Measurements from ENCODE around the gene TINAGL1.

The TINAGL1 gene

GRCh38 chr1:31588751-31589515 lies 12.6 kb downstream of the TINAGL1 start:
- no peak overlapping the region for H3K4me3 ChIP-seq (ENCODE audit: low read depth, low read length)
- DNase-seq (ENCODE audit: low read depth) = no peak
- no peak for TF ChIP-seq CTCF (IDR thresholded peaks at IDR 0.05; ENCODE audit: control insufficient read depth, extremely low read depth, insufficient read depth)

- no peak for DNase-seq (ENCODE audit: low read depth)
- no peak overlapping the region for H3K4me3 ChIP-seq (ENCODE audit: low read depth, low read length)
- no peak for TF ChIP-seq CTCF (IDR thresholded peaks at IDR 0.05; ENCODE audit: control insufficient read depth, extremely low read depth, insufficient read depth)
Observed at GRCh38 chr1:31591425-31592093, 15.2 kb downstream of the TINAGL1 start.

- TF ChIP-seq CTCF (IDR thresholded peaks at IDR 0.05; ENCODE audit: control insufficient read depth, extremely low read depth, insufficient read depth) = no peak
- DNase-seq (ENCODE audit: low read depth) = no peak
- H3K4me3 ChIP-seq (ENCODE audit: low read depth, low read length) = no peak overlapping the region
Observed at GRCh38 chr1:31592132-31592531, 15.8 kb downstream of the TINAGL1 start.

GRCh38 chr1:31593136-31593665 lies 16.9 kb downstream of the TINAGL1 start:
- DNase-seq (ENCODE audit: low read depth) = no peak
- TF ChIP-seq CTCF (IDR thresholded peaks at IDR 0.05; ENCODE audit: control insufficient read depth, extremely low read depth, insufficient read depth) = no peak
- no peak overlapping the region for H3K4me3 ChIP-seq (ENCODE audit: low read depth, low read length)

- TF ChIP-seq CTCF (IDR thresholded peaks at IDR 0.05; ENCODE audit: control insufficient read depth, extremely low read depth, insufficient read depth) = peak; percentile 96
- H3K4me3 ChIP-seq (ENCODE audit: low read depth, low read length) = no peak overlapping the region
- DNase-seq (ENCODE audit: low read depth) = peak; percentile 41
Observed at GRCh38 chr1:31593770-31594632, 17.7 kb downstream of the TINAGL1 start.

GRCh38 chr1:31595836-31596736 lies 19.8 kb downstream of the TINAGL1 start:
- no peak for DNase-seq (ENCODE audit: low read depth)
- TF ChIP-seq CTCF (IDR thresholded peaks at IDR 0.05; ENCODE audit: control insufficient read depth, extremely low read depth, insufficient read depth) = no peak

More at GRCh38 chr1:31595836-31596736, 19.8 kb downstream of the TINAGL1 start:
- H3K4me3 ChIP-seq (ENCODE audit: low read depth, low read length) = no peak overlapping the region

Data from LNCaP clone FGC (cell line).